Upper lobe of left lung (tissue), 4 donors: Measurements from ENCODE around the gene KLLN.

ENCODE experiments used
- EP300 ChIP-seq, 4 donors: sonication (generic); formaldehyde crosslinking; IDR thresholded peaks; one replicate each; pipeline ENCODE4 v1.5.1; 2017; ENCODE audit warnings: antibody characterized with exemption in 4 of 4, control low read depth in 2 of 4
- POLR2A ChIP-seq, 4 donors: fragments of 450-650 bp; IDR thresholded peaks; one replicate each; pipeline ENCODE4 v1.5.1; 2016 to 2017; ENCODE audit warnings: antibody characterized with exemption in 4 of 4, mild to moderate bottlenecking in 2 of 4
- POLR2AphosphoS5 ChIP-seq, 2 donors: sonication (generic); formaldehyde crosslinking; IDR thresholded peaks; one replicate each; pipeline ENCODE4 v1.5.1; 2017; ENCODE audit warnings: antibody characterized with exemption in 2 of 2
- TF ChIP-seq, protein P1 (sequence below), 6 experiments: fragments of 450-650 bp in 4 of 6; fragments of 200-600 bp in 2 of 6; sonication (generic) in 2 of 6; IDR thresholded peaks; one replicate each; pipeline ENCODE4 v1.5.1; 2016 to 2019; ENCODE audit warnings: antibody characterized with exemption in 6 of 6

DNA sequence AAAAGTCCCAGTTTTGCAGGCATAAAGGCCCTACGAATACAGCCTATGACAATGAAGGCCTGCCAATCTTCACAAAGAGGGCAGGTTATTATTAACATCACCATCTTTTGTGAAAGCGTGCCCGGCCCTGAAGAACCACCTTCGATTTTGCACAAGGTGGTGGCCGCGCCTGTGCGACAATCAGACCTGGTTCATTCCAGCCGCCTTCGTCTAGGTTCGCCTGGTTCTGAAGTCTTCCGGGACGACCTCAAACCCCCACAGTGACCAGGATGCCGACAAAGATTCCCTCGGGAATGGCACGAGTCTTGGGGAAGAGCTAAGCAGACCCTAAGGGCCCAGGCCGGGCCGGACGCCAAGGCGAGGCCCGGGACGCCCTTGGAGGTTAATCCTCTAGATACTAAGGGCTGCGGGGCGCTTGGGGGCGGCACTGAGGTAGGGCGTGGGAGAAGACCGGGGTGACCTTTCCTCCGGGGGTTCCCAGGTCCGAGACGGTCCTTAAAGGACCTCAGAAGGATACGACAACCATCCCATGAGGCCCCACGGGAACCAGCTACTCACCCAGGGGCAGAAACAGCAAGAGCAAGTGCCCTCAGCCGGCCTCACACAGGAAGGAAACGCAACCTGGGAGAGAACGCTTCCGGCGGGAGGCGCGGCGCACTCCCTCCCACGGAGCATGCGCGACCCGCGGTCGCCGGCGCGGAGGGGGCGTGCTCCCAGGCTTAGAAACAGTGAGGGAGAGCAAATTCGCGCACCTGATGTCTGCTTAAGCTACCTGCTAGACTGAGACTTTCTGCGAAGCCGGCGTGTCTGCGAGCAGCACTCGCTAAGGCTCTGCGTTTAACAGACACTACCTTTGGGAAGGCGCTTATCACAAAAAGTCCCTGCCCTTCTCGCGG lies 45.5 kb downstream of the KLLN start, which contains the start of gene ATAD1:
- TF ChIP-seq POLR2AphosphoS5 (IDR thresholded peaks at IDR 0.05) = peak; percentile 76 to 84
- no peak for TF ChIP-seq EP300 (IDR thresholded peaks at IDR 0.05)
- TF ChIP-seq, protein P1, sequence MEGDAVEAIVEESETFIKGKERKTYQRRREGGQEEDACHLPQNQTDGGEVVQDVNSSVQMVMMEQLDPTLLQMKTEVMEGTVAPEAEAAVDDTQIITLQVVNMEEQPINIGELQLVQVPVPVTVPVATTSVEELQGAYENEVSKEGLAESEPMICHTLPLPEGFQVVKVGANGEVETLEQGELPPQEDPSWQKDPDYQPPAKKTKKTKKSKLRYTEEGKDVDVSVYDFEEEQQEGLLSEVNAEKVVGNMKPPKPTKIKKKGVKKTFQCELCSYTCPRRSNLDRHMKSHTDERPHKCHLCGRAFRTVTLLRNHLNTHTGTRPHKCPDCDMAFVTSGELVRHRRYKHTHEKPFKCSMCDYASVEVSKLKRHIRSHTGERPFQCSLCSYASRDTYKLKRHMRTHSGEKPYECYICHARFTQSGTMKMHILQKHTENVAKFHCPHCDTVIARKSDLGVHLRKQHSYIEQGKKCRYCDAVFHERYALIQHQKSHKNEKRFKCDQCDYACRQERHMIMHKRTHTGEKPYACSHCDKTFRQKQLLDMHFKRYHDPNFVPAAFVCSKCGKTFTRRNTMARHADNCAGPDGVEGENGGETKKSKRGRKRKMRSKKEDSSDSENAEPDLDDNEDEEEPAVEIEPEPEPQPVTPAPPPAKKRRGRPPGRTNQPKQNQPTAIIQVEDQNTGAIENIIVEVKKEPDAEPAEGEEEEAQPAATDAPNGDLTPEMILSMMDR (IDR thresholded peaks at IDR 0.05) = peak in 2 of 6 experiments; percentile 26 to 35
- TF ChIP-seq POLR2A (IDR thresholded peaks at IDR 0.05) = peak in 3 of 4 donors; percentile 57 to 76 (median 62)
